ENCODE data around the gene TSEN54.
A peak's percentile ranks its signal among the peaks of the same experiment; 100 is the strongest.
"Not testable (repeated sequence)": the region's sequence is repeated elsewhere in the genome, so short reads cannot be mapped to it uniquely, and the experiment has no call there.

The TSEN54 gene

DNA sequence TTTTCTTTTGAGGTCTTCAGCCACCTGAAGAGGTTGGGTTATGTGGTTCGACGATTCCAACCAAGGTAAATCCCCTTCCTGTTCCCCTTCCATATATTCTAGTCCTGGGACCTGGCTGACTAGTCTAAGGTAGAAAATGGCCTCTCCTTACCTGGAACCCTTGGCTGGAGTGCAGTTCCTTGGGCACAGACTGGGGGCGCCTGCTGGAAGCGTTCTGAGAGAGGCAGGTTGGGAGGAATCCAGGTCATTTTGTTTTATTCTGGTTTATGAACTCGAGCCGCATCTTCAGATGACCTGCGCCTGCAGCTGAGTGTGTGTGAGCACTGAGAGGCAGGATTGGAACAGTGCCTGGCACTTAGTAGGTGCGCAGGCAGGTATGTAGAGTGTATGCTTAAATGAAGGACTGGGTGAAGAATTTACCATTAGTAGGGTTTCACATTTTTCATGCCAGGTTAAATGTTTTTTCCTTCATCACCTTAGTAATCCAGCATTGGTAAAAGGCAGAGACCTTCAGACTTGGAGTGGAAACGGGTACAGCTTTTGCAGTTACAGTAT is 2.7 kb downstream of the TSEN54 start:
- no peak for DNase-seq (ENCODE audit: low read depth in 2 of 2)

DNA sequence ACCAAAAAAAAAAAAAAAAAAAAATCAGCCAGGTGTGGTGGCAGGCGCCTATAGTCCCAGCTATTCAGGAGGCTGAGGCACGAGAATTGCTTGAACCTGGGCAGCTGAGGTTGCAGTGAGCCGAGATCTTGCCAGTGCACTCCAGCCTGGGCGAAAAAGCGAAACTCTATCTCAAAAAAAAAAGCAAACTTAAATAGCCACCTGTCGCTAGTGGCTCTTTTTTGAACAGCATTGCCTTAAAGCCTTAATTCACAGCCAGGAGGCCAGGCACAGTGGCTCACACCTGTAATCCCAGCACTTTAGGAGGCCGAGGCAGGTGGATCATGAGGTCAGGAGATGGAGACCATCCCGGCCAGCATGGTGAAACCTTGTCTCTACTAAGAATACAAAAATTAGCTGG is 4.1 kb downstream of the TSEN54 start:
- not testable (repeated sequence) for DNase-seq (ENCODE audit: low read depth in 2 of 2)

DNA sequence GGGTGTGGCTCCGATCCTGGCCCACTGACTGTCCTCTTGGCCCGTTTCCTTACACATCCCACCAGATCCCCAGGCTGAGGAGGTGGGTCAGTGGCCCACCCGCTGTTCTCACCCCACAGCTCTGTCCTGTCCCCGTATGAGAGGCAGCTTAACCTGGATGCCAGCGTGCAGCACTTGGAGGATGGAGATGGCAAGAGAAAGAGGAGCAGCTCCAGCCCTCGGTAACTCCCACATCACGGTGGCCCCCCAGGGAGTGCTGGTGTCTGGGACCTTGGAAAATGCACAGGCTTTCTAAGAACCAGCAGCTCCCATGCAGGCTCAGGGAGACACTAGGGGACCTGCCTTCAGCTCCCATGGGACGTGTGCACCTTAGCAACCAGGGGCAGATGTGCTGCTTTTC is 5.0 kb downstream of the TSEN54 start:
- DNase-seq (ENCODE audit: low read depth in 2 of 2), result no peak

DNA sequence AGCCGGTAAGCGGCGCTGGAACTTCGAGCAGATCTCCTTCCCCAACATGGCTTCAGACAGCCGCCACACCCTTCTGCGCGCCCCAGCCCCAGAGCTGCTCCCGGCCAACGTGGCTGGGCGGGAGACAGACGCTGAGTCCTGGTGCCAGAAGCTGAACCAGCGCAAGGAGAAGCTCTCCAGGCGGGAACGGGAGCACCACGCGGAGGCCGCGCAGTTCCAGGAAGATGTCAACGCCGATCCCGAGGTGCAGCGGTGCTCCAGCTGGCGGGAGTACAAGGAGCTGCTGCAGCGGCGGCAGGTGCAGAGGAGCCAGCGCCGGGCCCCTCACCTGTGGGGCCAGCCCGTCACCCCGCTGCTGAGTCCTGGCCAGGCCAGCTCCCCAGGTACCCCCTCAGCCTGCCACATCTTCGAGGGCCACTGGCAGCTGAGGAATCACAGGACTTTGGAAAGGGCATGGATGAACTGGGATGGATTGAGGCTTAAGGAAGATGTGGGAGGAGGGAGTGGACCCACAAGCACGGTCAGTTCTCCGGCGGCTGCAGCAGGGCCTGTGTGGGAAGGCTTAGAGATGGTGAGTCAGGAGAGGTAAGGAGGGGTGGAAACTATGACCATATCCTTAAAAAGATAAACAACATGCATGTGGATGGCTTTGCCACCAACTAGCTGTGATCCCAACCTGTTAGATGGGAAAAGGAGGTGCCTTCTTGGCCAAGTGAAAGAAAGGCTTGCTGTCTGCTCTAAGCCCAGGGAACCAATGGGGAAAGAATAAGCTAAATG is 5.8 kb downstream of the TSEN54 start:
- no peak for DNase-seq (ENCODE audit: low read depth in 2 of 2)

DNA sequence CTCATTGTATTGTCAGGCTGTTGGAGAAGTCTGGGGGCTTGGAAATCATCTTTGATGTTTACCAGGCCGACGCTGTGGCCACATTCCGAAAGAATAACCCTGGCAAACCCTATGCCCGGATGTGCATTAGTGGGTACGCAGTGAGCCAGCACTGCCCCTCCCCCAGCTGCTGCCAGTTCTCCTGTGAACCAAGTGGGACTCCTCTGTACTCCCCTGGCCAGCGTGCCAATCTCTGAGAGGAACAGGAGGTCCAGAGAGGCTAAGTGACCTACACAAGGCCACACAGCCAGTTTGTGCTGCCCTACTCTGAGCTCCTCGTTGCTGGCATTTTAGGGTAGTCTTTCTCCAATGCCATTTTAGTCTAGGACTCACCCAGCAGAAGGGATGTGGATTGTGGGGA is 7.3 kb downstream of the TSEN54 start:
- no peak for DNase-seq (ENCODE audit: low read depth in 2 of 2)

DNA sequence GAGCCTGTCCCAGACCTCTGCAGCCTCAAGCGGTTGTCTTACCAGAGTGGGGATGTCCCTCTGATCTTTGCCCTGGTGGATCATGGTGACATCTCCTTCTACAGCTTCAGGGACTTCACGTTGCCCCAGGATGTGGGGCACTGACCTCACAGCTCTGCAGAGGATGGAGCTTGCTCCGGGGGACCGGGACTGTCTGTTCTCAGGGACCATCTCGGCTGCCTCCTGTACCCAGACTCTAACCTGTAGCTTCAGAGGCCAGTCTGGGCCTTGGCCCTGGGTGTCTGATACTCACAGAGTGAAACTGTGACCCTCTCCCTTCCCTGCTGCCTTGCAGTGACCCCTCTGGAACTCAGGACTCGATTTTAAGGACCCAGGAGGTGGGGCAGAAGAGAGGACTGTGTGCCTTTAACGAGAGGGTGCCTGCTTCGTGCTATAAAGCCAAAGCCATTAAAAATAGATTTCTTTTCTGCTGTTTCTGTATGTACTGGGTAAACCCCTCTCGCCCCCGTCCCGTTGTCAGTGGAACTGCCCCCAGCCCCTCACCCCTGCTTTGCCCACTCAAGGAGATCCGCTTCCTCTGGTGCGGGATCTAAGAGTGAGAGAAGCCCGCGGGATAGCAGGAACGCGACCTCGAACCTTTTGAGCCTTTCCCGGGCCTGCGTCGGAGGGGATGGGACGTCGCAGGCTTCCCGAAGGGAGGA is 8.1 kb downstream of the TSEN54 start:
- DNase-seq (ENCODE audit: low read depth in 2 of 2), result no peak

DNA sequence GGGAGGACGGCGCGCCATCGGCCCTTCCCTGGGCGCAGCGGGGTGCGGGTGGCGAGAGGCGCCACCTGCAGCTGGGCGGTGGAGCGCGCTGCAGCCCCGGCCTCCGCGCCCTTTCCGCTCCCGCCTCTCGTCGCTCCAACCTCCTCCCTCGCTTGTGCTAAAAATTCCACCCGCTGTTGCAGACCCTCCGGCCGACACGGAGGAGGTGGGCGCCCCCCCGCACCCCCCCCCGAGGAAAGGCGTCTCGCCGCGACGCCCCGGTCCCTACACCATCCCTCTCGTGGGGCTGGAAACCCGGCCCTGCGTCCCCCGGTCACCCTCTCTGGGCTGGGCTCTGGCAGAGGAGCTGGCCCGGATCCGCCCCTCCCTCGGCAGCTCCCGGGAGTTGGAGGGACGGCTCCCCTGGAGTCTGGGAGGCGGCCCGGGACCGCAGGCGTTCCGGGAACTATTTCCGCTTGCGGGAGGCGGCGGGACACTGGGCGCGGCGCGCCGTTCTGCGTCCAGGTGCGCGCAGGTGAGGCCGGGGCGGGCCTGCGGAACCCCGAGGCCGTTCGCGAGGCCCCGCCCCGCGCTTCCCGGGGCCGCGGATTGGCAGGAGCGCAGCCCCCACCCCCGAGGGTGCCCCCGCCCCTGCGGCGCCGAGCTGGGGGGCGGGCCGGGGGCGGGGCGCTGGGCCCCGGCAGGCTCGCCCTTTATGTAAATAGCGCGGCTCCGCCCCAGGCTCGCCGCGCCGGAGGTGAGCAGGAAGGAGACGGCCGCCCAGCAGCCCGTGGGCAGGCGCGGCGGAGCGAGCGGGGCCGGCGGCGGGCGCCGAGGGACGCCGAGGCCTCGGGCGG is 8.9 kb downstream of the TSEN54 start, which contains the start of gene LLGL2:
Gene LLGL2, plus strand, starts transcription at position 728 of the 836 bp plus-strand sequence. CDS start 17,730 bp downstream, outside the sequence.
- DNase-seq (ENCODE audit: low read depth in 2 of 2), result peak; percentile 57 to 63

DNA sequence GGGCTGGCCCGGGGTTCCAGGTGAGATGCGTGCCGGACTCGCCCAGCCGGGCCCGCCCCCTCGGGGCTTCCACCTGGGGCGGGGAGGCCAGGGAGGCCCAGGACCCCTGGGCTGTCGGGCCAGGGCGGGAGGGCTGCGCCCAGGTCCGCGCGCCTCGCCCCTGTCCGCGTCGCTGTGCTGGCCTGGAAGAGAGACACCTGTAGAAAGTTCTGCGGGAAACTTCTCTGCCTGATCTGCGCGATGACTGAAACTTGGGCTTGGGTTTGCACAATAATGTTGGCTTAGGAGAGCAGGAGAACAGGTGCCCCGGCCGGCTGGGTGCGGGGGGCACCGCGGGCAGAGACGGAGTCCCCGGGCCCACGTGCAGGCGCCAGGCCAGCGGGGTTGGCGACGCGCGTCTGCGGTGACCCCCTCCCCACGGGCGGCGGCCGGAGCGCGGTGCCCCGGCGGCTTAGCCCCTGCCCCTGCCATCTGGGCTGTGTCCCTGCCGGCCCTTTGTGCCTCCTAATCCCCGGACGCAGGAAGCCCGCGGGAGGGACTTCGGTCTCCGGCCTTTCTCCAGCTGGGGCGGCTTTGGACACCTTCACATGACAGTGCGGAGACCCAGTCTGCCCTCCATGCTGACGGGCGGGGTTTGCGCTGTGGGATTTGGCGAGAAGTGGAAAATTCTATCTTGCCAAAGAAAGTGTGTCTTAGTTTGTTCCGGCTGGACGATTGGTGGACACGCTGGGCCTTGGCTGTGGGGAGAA is 9.7 kb downstream of the TSEN54 start:
- no peak for DNase-seq (ENCODE audit: low read depth in 2 of 2)

DNA sequence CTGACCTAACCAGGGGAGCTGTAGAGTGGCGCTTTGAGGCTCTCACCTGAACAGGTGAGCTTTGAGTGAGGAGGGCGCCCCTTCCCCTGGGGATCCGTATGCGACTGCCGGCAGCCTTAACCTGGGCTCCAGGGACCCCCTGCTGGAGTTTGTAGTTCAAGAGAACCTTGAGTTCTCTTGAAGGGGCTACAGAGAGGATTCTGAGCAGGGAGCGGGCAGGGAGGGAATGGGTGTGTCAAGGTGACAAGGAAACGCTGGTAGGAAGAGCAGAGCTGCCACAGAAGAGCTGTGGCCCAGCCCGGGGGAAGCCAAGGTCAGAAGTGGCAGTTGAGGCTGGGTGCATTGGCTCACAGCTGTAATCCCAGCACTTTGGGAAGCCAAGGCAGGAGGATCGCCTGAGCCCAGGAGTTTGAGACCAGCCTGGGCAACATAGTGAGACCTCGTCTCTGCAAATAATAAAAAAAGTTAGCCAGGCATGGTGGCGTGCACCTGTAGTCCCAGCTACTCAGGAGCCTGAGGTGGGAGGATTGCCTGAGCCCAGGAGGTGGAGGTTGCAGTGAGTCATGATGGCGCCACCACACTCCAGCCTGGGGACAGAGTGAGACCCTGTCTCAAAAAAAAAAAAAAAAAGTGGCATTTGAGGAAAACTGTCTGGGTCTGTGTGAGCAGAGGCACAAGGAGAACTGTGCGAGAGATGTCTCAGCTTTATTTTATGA is 10.4 kb downstream of the TSEN54 start:
- no peak for DNase-seq (ENCODE audit: low read depth in 2 of 2)

DNA sequence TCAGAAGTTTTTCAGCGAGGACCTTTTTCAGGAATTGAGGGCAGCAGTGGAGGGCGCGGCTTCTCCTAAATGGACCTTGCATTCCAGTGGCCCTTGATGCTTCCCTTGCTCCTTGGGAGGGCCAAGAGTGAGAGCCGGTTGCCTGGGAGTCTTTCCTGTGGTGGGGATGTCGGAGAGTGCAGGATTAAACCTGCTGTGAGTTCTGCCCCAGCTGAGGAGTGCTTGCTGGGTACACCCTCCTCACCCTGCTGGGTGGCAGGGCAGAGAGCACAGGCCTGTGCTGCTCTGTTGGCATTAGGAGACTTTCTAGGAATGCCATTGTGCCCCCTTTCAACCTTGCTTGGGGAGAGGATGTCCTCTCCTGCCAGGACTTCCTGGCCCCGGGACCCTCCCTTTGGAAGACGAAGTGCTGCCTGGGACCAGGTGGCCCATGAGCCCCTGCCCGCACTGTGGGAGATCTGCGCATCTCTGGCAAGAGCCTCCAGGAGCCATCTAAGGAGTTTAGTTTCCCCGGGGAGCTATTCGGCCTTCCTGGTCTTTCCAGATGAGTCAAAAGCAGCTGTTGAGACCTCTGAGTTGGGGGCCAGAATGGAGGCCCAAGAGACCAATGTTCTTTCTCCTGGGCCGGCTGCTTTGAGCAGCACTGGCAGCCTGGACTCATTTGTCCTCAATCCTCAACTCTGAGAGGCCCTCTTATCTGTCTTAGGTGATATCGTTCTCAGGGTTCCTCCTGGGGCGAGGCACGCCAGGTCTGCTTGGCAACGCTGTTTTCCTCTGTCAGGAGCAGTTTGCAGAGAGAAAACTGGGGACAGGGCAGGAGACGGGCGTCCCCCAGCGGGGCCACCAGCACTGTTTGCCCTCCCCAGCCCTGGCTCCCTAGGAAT is 14.8 kb downstream of the TSEN54 start:
- no peak for DNase-seq (ENCODE audit: low read depth in 2 of 2)

DNA sequence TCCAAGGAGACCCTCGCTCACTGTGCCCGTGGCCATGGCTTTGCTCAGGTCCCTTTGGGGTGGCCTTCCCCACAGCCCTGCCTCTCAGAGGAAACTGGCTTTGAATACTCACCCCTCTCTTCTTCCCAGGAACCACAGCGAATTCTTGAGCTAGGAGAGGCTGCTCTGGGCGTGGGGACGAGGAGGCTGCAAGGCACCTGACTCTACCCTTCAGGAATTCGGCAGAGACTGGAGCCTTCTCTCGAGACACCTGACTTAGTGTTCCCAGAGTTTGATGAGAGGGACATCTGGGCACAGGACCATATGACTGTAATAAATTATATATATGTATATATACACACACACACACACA is 15.4 kb downstream of the TSEN54 start:
- no peak for DNase-seq (ENCODE audit: low read depth in 2 of 2)

DNA sequence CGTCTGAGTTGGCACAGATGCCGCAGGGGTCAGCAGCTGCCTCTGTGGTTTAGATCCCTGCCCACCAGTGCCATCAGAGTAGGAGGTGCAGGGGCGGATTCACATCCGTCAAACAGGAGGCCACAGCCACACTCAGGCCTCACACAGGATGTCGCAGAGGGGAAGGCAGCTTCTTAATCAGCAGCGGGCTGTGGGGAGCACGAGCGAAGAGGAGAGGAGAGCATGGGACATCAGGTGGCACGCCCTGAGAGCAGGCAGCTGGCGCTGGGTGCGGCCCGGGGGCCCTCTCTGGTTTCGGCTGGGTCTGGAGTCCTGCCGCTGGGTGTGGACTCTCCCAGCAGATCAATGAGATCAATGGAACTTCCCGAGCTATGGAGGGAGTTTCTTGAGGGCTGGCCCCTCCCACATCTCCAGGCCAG is 18.8 kb downstream of the TSEN54 start:
- peak in 1 of 2 experiments; percentile 41 for DNase-seq (ENCODE audit: low read depth in 2 of 2)

DNA sequence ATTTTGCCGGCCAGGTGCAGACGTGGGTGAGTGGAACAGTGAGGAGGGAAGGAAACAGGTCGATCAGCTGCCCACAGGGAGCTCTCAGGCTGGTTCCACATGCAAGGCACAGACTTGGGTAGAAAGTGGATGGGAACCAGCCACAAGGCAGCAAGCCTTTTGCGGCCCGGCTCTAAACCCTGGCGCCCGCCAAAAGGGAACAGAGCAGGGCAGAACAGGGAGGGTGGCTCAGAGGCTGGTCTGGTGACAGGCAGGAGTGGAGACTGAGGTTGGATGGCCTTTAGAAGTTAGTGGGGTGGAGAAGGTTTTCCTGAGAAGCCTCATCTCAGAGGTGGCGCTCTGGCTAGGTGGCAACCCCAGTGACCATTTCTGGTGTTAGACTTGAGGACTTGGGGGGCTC is 19.5 kb downstream of the TSEN54 start:
- DNase-seq (ENCODE audit: low read depth in 2 of 2), result no peak

DNA sequence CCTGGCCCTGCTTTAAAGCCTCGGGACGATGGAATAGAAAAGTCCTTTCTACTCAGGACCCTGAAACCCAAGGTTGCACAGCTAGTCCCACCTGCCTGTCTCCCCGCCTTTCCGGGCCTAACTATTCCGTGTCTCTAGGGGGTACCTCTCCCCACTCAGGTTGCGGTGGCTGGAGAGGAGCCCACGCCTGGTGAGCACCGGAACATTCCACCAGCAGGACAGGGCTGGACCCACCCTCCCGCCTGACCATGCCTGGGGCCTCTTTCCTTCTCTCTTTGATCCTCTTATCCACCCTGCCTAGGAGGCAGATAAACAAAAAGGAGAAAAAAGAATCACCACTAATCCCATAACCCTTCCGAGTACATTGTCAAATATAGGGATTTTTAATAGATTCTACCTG is 20.0 kb downstream of the TSEN54 start:
- no peak for DNase-seq (ENCODE audit: low read depth in 2 of 2)

DNA sequence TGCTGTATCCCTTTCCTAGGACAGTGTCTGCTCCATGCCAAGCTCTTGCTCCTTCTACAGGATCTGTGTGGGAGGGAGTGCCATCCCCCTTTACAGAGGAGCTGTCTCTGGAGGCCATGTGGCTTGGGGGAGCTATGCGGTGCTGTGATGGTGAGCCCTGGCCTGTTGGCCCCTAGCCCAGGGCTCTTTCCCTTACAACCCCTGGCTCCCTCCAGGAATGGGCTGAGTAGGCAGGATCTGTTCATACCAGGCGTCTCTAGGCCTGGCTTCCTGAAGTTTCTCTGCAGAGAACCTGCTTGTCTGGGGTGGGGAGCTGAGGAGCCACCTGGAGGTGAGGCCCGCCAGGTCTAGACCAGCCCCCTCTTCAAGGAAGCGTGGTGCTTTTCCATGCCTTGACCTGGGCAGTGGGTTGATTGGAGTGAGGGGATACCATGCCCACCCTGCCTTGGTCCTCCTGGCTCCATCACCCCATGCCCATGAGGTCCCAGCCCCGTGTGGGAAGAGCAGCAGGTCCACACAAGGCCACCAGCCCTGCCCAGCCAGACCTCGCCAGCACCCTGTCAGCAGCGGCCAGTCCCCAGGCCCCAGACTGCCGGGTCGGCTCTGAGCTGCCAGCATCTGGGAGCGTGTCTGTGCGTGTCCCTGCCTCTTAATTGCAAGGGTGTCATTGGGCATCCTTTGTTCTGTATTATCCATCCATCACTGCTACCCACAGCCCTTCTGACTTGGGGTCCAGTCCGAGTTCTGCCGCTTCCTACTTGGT is 23.8 kb downstream of the TSEN54 start:
- DNase-seq (ENCODE audit: low read depth in 2 of 2), result no peak

DNA sequence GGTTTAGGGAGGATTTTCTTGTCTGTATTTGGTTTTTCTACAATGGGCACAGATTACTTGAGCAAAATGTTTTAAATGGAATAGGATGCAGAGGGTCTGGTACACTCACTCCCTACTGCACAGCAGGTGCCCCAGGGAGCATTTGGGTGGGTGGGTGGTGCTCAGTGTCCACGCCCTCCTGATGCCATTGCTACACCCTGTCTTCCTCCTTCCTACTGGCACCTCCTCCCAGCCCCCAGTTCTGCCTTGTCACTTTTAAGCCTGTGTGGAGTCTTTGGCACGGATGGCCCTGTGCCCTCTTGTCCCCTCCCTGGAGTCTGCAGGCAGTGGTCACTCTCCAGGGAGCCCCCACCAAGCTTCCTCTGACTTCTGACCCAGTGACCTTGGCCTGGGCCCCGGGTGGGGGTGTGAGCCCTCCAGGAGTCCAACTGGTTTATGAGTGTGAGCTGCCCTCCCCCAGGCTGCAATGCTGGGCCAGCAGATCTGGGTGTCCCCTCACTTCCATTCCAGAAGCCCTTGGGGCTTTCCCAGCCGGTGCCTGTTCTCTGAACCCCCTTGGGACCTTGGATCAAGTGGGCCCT is 24.7 kb downstream of the TSEN54 start:
- DNase-seq (ENCODE audit: low read depth in 2 of 2), result no peak

DNA sequence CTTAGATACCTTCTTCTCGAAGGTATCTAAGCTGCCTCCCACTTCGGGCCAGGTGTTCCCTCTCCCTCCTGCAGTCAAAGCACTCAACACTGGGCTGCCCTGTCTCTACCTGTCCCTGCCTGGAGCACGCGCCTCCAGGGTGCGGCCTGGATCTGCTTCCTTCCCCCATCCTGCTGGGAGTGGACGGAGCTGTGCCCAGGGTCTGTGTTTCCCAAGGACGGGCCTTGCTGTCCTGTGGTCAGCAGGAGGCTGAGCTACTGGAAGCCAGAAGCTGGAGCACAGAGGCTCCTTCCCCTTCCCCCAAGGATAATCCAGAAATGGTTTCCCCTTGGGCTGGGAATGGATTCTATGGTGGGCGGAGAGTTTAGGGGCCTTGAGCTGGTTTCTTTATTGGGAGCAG is 25.9 kb downstream of the TSEN54 start:
- DNase-seq (ENCODE audit: low read depth in 2 of 2), result no peak

DNA sequence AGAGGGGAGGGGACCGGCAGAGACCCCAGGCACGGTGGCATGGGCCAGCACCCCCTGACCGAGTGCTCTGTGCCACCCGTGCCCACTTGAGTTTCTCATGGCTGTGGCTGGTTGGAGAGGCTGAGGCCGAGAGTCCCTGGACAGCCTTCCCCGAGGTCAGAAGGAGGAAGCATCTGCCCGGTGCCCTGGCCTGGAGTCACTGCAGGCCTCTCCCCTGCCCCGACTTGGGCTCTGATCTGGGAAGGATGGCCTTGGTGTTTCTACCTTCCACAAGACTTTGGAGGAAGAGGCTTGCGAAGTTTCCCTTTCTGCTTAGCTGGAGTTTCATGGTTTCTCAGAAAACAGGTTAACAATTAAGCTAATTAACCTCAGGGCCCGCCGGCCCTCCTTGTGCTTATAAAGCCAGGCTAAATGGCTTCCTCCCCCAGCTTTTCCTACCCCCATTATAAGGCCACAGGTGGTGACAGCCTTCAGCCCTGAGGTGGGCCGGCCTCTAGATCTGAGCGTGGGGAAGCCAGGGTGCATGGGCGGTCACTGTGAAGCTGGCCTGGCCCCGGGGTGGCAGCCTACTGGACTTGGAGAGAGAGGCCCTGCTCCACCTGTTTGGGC is 26.5 kb downstream of the TSEN54 start:
- DNase-seq (ENCODE audit: low read depth in 2 of 2), result no peak

All from stimulated activated CD4-positive, alpha-beta T cell treated with anti-CD3 and anti-CD28 coated beads, Interleukin-12 subunit alpha, Interleukin-12 subunit beta, amount 100 ng/mL, for 24 hours (primary cell).